Fibroblast of skin of scalp (primary cell): ENCODE results near the gene GLT6D1.

ENCODE experiments used
- DNase-seq: peaks from one replicate; pipeline ENCODE4 v3.0.0-alpha.2; 2013

The GLT6D1 gene

GRCh38 chr9:135620558-135620957, 18.8 kb downstream of the GLT6D1 start:
- no peak for DNase-seq

DNA sequence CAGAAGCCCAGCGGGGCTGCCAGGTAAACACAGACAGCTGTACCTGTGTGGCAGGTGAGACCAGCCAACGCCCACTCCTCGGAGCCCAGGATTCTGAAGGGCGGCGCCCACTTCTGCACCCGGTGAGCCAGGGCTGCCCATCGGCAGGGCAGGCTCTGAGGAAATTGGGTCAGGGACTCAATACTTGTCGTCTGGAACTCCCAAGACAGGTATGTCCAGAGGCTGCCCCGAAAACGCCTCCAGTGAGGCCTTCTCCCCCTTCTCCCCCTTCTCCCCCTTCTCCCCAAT, 19.8 kb downstream of the GLT6D1 start:
- DNase-seq = no peak

DNA sequence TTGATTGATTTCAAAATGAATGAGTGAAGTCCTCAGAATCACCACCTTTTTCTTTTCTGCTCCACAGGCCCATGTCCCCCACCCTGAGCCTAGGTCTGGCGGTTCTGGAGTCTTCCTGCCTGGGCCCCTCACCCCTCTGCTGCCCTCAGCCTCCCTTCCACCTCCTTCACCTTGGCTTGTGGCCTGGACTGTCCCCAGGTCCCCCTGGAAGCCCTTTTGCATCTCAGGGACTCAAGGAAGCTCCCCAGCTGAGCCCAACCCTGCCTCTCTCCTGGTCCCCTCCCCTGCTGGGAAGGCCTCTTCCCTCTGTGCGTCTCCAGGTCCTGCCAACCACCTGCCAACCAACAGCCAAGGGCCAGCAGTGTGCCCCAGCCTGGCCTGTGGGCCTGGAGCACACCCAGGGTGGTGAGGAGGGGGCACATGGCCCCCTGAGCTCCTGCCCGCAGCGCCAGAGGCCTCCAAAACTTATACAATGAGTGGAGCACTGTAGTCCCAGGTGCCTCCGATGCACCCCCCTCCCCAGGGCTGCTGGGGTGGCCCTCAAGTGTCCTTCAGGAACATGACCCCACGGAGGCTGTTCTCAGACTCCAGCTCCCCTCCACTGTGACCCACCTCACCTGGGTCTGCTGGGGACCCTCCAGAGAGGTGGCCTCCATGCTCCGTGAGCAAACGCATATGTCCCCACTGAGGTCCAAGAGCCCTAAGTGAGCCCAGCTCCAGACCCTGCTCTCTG, 20.3 kb downstream of the GLT6D1 start:
- DNase-seq = no peak

- no peak for DNase-seq
These were observed 21.3 kb downstream of the GLT6D1 start for GRCh38 chr9:135617991-135618411.

- no peak for DNase-seq
These were observed 21.8 kb downstream of the GLT6D1 start for GRCh38 chr9:135617538-135617900.

GRCh38 chr9:135616619-135617537, 22.5 kb downstream of the GLT6D1 start:
- no peak for DNase-seq

DNA sequence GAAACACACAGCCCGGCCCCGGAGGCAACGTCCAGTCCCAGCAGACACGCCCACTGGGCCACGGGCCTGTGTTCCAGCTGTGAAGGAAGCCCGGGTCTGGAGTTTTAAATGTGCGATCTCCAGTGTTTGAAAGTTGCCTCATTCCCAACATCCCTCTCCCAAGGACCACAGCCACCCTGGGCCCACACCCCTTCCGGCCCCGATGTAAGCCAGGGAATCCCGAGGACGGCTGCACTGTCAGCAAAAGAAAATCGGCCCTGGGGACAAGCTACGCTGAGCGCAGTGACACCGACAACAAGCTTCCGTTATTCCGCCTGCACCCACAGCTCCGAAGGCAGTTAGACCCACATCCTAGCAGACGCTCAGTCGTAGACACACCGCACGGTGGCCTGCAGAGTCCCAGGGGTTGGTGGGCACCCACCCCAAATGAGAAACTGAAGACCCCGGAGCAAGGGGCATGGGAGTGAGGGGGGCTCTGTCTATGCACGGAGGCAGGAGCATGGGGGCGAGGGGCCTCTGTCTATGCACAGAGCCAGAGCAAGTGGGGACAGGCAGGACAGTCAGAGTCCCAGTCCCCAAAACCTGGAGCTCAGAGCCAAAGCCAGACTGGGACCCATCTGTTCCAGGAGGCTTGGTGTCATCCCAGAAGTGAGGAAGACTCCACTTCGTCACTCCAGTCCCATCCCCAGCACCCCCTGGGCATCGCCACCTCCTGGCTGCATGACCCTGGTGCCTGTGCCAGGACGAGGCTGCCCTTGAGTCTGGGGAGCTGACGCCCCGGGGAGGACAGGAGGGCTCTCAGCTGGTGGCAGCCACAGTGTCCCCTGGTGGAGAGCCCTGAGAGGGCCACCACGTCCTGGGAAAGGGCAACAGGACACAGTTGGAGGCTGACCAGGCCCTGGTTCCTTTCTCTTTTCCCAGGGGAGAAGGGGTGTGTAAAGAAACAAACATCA, 23.4 kb downstream of the GLT6D1 start:
- no peak for DNase-seq

GRCh38 chr9:135614821-135615665, 24.3 kb downstream of the GLT6D1 start:
- no peak for DNase-seq

DNA sequence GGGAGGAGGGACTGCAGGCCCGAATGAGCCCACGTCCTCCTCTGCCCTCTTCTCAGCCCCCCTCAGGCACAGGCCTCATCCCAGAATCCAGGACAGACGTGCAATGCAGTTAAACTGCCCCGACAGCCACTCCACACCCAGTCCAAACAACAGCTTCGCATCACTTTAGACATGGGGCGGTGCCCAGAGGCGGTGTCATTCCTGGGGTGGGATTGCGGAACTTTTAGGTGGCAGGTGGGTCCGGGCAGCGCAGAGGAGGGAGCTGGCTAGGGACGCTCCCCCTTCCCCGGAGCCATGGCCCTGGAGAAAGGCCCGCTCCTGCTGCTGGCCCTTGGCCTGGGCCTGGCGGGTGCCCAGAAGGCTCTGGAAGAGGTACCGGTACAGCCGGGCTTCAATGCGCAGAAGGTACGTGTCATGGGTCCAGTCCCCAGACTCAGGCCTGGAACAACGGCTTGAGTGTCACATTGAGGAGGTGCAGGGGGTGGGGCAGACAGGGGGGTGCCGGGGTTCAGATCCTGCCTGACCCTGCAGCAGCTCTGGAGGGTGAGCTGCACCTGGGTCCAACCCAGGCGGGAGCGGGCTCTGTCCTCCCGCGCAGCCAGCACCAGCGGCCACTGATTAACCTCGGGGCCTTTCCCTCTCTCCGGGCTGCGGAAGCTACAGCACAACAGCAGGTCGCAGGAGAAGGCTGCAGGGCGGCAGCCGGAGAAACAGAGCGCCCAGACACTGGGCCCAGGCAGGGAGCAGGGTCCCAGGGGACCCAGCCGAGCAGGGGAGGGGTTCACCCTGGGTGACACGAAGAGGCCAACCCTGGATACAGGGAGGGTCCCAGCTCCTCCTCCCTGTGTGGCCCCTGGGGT, 25.2 kb downstream of the GLT6D1 start:
- DNase-seq = no peak

- no peak for DNase-seq
These were observed 26.1 kb downstream of the GLT6D1 start for GRCh38 chr9:135612981-135613910.

DNA sequence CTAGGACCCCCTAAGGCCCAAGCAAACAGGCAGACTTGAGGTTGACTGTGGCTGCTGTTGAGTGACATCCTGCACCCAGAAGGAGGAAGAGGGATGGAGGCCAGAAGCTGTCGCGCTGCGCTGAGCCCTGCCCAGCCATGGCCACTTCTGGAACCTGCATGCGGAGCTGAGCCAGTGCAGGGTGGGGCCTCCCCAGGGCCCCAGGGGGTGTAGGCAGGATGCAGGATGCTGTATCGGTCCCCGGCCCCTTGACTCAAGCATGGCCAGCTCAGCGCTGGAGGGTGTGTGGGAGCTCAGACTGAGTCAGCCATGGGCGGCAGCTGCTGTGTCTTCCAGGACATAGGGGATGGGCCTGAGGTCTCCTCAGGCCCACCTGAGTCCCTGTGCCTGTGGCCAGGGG, 26.9 kb downstream of the GLT6D1 start:
- no peak for DNase-seq

DNA sequence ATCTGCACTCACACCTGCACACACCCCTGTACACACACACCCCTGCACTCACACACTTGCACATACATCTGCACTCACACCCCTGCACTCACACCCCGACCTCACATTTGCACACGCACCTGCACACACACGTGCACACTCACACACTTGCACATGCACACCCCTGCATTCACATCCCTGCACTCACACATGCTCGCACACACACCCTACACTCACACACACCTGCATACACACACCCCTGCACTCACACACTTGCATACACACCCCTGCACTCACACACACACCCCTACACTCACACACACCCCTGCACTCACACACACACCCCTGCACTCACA, 27.5 kb downstream of the GLT6D1 start:
- no peak for DNase-seq

GRCh38 chr9:135611142-135611874, 28.0 kb downstream of the GLT6D1 start:
- DNase-seq = no peak

- no peak for DNase-seq
These were observed 28.8 kb downstream of the GLT6D1 start for GRCh38 chr9:135610290-135611141.

DNA sequence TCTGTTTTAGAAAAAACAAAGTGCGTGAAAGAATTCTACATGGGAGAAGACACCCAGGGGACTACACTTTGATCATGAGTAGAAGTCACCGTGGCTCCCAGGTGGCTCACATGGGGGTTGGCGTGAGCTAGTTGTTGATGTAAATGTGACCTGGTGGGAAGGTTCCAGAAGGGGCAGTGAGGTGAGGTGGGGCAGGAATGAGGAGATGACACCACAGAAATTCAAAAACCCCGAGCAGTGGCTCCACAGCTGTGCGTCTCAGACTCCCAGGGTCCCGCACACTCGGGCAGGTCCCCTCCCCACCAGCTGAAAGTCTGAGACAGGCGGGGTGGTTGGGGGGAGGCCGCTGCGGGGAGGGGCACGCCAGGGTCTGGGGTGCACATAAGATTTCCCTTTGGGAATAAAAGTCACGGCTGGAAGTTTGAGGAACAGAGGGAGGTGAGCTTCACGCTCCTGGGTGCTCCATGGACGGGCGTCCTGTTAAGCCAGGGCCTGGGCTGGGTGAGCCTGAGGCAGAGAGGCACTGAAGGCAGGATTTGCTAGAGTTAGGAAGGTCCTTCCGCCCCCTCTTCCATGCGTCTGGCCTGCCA, 29.9 kb downstream of the GLT6D1 start:
- no peak for DNase-seq

DNA sequence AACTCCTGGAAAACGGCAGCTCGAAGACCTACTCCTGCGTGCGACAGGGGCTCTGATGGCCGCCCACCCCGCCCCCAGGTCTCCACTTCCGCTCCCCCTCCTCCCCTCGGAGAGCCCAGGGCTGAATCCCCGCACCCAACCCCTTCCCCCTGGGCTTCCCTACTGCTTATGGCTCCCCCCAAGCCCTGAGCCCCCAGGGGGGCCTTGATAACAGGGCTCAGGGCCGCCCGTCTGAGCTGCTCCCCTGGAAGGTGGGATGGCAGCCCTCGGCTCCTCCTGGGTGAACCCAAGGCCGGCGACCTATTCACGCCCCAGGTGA, 30.4 kb downstream of the GLT6D1 start:
- no peak for DNase-seq

DNA sequence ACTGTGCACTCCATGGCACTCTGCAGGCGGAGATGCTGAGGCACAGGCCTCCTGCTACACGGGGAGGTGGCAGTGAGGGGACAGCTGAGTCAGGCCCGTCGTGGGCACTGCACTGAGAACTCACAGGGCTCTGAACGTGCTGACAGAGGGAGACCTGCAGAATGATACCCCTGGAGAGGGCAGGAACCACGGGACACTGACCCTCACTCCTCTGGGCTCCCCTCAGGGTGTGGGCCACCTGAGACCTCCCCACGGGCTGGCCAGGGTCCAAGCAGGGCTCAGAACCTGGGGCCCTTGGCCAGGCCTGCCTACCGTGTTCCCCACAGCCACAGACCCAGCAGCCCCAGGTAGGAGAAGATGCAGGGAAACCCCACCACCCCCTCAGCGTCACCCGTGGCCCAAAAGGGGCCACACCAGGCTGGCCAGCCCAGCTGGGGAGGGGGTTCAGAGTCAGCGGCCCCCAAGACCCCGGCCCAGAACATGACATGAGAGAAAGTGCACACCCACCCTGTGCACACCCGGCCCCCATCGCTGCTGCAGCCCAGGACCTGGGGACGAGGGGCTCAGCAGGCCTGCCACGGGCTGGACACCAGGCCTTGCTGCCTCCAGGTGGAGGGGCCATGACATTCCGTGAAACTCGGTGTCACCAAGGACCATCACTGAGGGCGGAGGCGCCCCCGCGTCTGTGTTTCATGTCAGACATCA, 30.9 kb downstream of the GLT6D1 start:
- DNase-seq = no peak
